Activated naive CD4-positive, alpha-beta T cell treated with anti-CD3 and anti-CD28 coated beads, Interleukin-2, amount 10 ng/mL, durations not matched to agents 7 days and 5 days (primary cell): ENCODE results near the gene GAS2L2.

Source experiments
- CTCF ChIA-PET: fragments of 350-600 bp; sonication (Branson Sonifier 250); formaldehyde crosslinking; loops from one replicate; lab custom pipeline; 2021; ENCODE audit warnings: antibody characterized with exemption; lab: Charles Lee
- DNase-seq: peaks from one replicate; pipeline ENCODE4 v3.0.0-alpha.2; 2020
- H3K27ac Mint-ChIP-seq: one replicate; pipeline ENCODE4 v1.8.0; 2021; ENCODE audit warnings: mild to moderate bottlenecking, moderate library complexity, mixed read lengths
- H3K27me3 Mint-ChIP-seq: one replicate; pipeline ENCODE4 v1.8.0; 2021; ENCODE audit warnings: mild to moderate bottlenecking, mixed read lengths
- H3K36me3 Mint-ChIP-seq: one replicate; pipeline ENCODE4 v1.8.0; 2021; ENCODE audit warnings: mixed read lengths
- H3K4me1 Mint-ChIP-seq: one replicate; pipeline ENCODE4 v1.8.0; 2021; ENCODE audit warnings: mixed read lengths
- H3K4me3 Mint-ChIP-seq: one replicate; pipeline ENCODE4 v1.8.0; 2021; ENCODE audit warnings: mild to moderate bottlenecking, moderate library complexity, mixed read lengths
- H3K9me3 Mint-ChIP-seq: one replicate; pipeline ENCODE4 v1.8.0; 2021; ENCODE audit warnings: mixed read lengths

Gene GAS2L2

GRCh38 chr17:35752945-35753764 lies at the start of gene GAS2L2:
Gene GAS2L2 (minus strand): TSS chr17:35753239. CDS start chr17:35752850, 389 bp downstream.
- no peaks in the 10 kb centered on the region for H3K36me3 Mint-ChIP-seq
- H3K4me3 Mint-ChIP-seq: no peak within 1 kb of the TSS
- peaks cover 67% of the 10 kb centered on the region for H3K27me3 Mint-ChIP-seq
- CTCF ChIA-PET: interaction anchor here (0.5 to 1.2 kb wide), 2 partner anchors 52 to 1645 kb away, joined by 3 read pairs; no protein-coding TSS in a partner anchor
- H3K9me3 Mint-ChIP-seq: no peaks in the 10 kb centered on the region
- H3K27ac Mint-ChIP-seq: no peak within 1 kb of the TSS
- no peak for DNase-seq
- H3K4me1 Mint-ChIP-seq: peaks cover 13% of the 10 kb centered on the region

- H3K9me3 Mint-ChIP-seq: no peaks in the 10 kb centered on the region
- no peak overlapping the region for H3K4me3 Mint-ChIP-seq
- H3K27me3 Mint-ChIP-seq: peaks cover 35% of the 10 kb centered on the region
- CTCF ChIA-PET: interaction anchor here (11.7 kb wide), 1 partner anchor 34 kb away, joined by 219 read pairs; no protein-coding TSS in a partner anchor
- no peaks in the 10 kb centered on the region for H3K36me3 Mint-ChIP-seq
- peak; percentile 57 for DNase-seq
- peak overlapping the region; percentile 70 for H3K27ac Mint-ChIP-seq
- H3K4me1 Mint-ChIP-seq: peaks cover 31% of the 10 kb centered on the region
Measured at GRCh38 chr17:35801583-35802224, 48.7 kb upstream of the GAS2L2 start.

- H3K4me1 Mint-ChIP-seq: peaks cover 36% of the 10 kb centered on the region
- CTCF ChIA-PET: interaction anchor here (1.0 to 1.1 kb wide), 3 partner anchors 9 to 36 kb away, joined by 3 to 4 read pairs (median 3); partner anchors contain the start of gene TAF15
- H3K27ac Mint-ChIP-seq: no peak overlapping the region
- no peak for DNase-seq
- H3K9me3 Mint-ChIP-seq: no peaks in the 10 kb centered on the region
- H3K4me3 Mint-ChIP-seq: no peak overlapping the region
- H3K27me3 Mint-ChIP-seq: peaks cover 47% of the 10 kb centered on the region
- H3K36me3 Mint-ChIP-seq: no peaks in the 10 kb centered on the region
Measured at GRCh38 chr17:35799942-35800341, 46.9 kb upstream of the GAS2L2 start.

GRCh38 chr17:35797918-35798317 lies 44.9 kb upstream of the GAS2L2 start:
- CTCF ChIA-PET: interaction anchor here (1.2 to 2.5 kb wide), 3 partner anchors 13 to 185 kb away, joined by 3 to 18 read pairs (median 3); no protein-coding TSS in a partner anchor
- peaks cover 67% of the 10 kb centered on the region for H3K27me3 Mint-ChIP-seq
- no peak overlapping the region for H3K4me3 Mint-ChIP-seq
- no peaks in the 10 kb centered on the region for H3K36me3 Mint-ChIP-seq
- peaks cover 34% of the 10 kb centered on the region for H3K4me1 Mint-ChIP-seq
- DNase-seq: no peak
- H3K9me3 Mint-ChIP-seq: no peaks in the 10 kb centered on the region
- no peak overlapping the region for H3K27ac Mint-ChIP-seq

- peaks cover 67% of the 10 kb centered on the region for H3K27me3 Mint-ChIP-seq
- no peak for DNase-seq
- peaks cover 34% of the 10 kb centered on the region for H3K4me1 Mint-ChIP-seq
- no peak overlapping the region for H3K27ac Mint-ChIP-seq
- H3K9me3 Mint-ChIP-seq: no peaks in the 10 kb centered on the region
- CTCF ChIA-PET: interaction anchor here (1.5 to 2.5 kb wide), 3 partner anchors 11 to 33 kb away, joined by 3 to 18 read pairs (median 3); no protein-coding TSS in a partner anchor
- H3K4me3 Mint-ChIP-seq: no peak overlapping the region
- H3K36me3 Mint-ChIP-seq: no peaks in the 10 kb centered on the region
Measured at GRCh38 chr17:35797370-35797769, 44.3 kb upstream of the GAS2L2 start.

- no peak for DNase-seq
- no peak overlapping the region for H3K27ac Mint-ChIP-seq
- no peaks in the 10 kb centered on the region for H3K36me3 Mint-ChIP-seq
- peaks cover 72% of the 10 kb centered on the region for H3K27me3 Mint-ChIP-seq
- H3K9me3 Mint-ChIP-seq: no peaks in the 10 kb centered on the region
- CTCF ChIA-PET: interaction anchor here (1.1 to 2.5 kb wide), 5 partner anchors 11 to 37 kb away, joined by 3 to 18 read pairs (median 6); partner anchors contain the start of gene C17orf50
- no peak overlapping the region for H3K4me3 Mint-ChIP-seq
- peaks cover 32% of the 10 kb centered on the region for H3K4me1 Mint-ChIP-seq
Measured at GRCh38 chr17:35796942-35797341, 43.9 kb upstream of the GAS2L2 start.

- Mint-ChIP-seq H3K9me3 (no peaks in the 10 kb centered on the region), H3K27me3 (peaks cover 76% of the 10 kb centered on the region), H3K4me3 (peak overlapping the region; percentile 70), H3K27ac (no peak overlapping the region), H3K36me3 (no peaks in the 10 kb centered on the region), H3K4me1 (peaks cover 22% of the 10 kb centered on the region)
- DNase-seq: no peak
- CTCF ChIA-PET: interaction anchor here (0.7 to 2.5 kb wide), 7 partner anchors 9 to 36 kb away, joined by 3 to 18 read pairs (median 4); partner anchors contain the start of genes C17orf50 and TAF15
Measured at GRCh38 chr17:35795871-35796265, 42.8 kb upstream of the GAS2L2 start.

DNA sequence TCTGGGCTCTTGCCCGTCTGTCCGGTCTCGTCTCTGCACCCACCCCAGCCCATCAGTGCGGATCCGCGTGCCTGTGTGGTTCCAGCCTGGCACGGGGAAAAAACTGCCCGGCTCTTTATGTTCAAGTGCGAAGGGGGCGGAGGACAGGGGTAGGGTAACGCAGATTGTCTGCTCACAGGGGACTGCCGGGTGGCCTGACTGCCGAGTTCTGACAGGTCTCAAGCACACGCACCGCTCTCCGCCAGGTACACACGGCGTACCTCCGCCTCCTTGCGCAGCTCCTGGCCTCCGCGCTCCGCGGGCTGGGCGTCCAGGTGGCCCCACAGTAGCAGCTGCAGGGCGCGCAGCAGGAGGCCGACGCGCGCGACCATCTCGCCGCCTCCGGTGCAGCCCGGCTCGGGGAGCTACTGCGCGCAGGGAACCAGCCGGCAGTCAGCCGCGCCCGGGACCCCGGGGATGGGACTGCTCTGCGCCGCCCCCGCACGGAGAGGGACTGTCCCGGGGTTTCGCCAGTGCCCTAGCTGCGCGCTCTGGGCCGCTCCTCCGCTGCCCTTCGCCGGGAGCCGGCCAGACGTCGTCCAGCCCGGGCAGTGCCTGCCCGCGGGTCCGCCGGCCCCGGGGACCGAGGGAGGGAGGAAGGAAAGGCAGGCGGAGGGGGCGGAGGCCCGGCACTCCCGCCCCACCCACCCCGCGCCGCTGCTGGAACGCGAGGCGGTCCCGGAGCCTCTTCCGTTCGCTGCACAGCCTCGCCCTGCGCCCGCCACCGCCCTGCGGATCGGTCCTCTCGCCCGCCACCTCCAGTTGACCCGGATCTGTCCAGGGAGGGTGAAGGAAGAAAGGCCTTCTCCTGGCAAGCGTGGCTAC lies 42.2 kb upstream of the GAS2L2 start, which contains the start of gene MMP28:
Gene MMP28, minus strand, starts transcription at position 635 of the 864 bp plus-strand sequence. Its CDS starts 264 bp downstream, at position 371.
- peaks cover 75% of the 10 kb centered on the region for H3K27me3 Mint-ChIP-seq

DNA sequence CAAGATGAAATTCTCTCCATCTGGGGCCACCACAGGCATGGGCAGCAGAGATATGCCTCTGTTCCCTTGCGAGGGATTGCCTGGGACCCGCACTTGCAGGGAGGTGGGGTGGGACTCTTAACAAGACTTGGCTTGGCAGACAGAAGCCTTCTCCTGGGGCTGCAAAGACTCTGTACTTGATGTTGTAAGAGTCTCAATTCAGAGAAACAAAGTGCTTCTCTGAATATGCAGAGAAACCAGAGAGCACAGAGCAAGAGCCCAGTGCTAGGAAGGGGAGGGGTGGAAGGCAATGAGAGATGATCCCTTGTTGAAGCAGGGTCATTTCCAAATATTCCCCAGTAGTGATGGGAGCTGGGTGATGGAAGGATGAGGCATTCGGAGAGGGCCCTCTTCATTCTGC lies 40.2 kb upstream of the GAS2L2 start:
- Mint-ChIP-seq H3K4me3 (no peak overlapping the region), H3K9me3 (no peaks in the 10 kb centered on the region), H3K36me3 (no peaks in the 10 kb centered on the region), H3K27me3 (peaks cover 67% of the 10 kb centered on the region), H3K27ac (no peak overlapping the region), H3K4me1 (peaks cover 25% of the 10 kb centered on the region)
- no peak for DNase-seq
- CTCF ChIA-PET: interaction anchor here (2.0 to 2.7 kb wide), 2 partner anchors 11 to 29 kb away, joined by 7 to 10 read pairs; no protein-coding TSS in a partner anchor

More for the DNA sequence above, 42.2 kb upstream of the GAS2L2 start, which contains the start of gene MMP28:
- peak within 1 kb of the TSS; percentile 70 for H3K4me3 Mint-ChIP-seq
- CTCF ChIA-PET: interaction anchor here (0.8 to 1.7 kb wide), 3 partner anchors 10 to 35 kb away, joined by 3 to 6 read pairs (median 4); partner anchors contain the start of genes C17orf50 and TAF15
- peak; percentile 56 for DNase-seq
- H3K9me3 Mint-ChIP-seq: no peaks in the 10 kb centered on the region
- H3K27ac Mint-ChIP-seq: no peak within 1 kb of the TSS
- H3K36me3 Mint-ChIP-seq: no peaks in the 10 kb centered on the region
- H3K4me1 Mint-ChIP-seq: peaks cover 18% of the 10 kb centered on the region

DNA sequence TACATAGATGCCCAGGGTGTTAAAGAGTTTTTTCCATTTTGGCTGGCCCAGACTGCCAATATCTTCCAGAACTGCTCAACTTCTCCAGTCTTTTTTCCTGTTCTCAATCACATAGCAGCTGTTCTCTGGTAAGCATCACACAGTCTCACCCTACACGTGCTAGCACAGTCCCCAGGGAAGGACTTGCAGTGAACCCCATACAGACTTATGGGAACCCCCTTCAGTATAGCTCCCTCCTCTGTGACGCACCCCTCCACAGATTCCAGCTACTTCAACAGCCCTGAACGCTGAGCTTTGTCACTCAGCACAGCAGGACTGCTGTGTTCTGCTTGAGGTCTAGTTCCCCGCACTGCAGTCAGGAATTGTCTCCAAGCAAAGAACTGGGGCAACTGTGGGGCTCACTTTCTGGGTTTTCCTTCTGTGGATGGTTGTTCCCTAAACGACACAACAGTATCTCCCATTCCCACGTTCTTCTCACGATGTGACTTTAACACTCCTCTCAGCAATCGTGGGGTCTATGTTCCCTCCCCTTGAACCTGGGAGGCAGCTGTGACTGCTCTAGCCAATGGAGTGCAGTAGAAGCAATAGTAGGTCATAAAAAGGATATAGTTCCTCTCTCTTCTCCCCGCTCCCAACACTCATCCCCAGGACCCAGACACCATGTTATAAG lies 38.8 kb upstream of the GAS2L2 start:
- CTCF ChIA-PET: interaction anchor here (2.0 to 2.7 kb wide), 2 partner anchors 13 to 27 kb away, joined by 7 to 10 read pairs; no protein-coding TSS in a partner anchor
- Mint-ChIP-seq H3K4me1 (peaks cover 25% of the 10 kb centered on the region), H3K4me3 (no peak overlapping the region), H3K36me3 (no peaks in the 10 kb centered on the region), H3K27ac (no peak overlapping the region), H3K9me3 (no peaks in the 10 kb centered on the region), H3K27me3 (peaks cover 67% of the 10 kb centered on the region)
- no peak for DNase-seq

DNA sequence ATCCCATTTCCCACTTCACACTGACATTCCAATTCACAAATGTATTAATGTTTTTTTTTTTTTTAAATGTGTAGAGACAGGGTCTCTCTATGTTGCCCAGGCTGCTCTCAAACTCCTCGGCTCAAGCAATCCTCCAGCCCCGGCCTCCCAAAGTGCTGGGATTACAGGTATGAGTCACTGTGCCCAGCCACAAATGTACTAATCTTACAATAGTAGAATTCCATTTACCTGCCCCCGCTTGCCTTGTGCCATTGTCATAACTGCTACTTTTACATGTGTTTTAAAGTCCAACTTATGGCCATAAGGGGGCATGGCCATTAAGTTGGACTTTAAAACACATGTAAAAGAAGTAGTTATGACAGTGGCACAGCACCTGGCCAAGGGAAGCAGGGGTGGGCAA lies 37.8 kb upstream of the GAS2L2 start:
- CTCF ChIA-PET: interaction anchor here (2.7 kb wide), 1 partner anchor 26 kb away, joined by 10 read pairs; no protein-coding TSS in a partner anchor
- Mint-ChIP-seq H3K27ac (no peak overlapping the region), H3K27me3 (peaks cover 67% of the 10 kb centered on the region), H3K9me3 (no peaks in the 10 kb centered on the region), H3K4me3 (no peak overlapping the region), H3K4me1 (peaks cover 19% of the 10 kb centered on the region), H3K36me3 (no peaks in the 10 kb centered on the region)
- no peak for DNase-seq

GRCh38 chr17:35788477-35789368 lies 35.7 kb upstream of the GAS2L2 start:
- no peak for DNase-seq
- no peaks in the 10 kb centered on the region for H3K9me3 Mint-ChIP-seq
- H3K27ac Mint-ChIP-seq: no peak overlapping the region
- peaks cover 9% of the 10 kb centered on the region for H3K4me1 Mint-ChIP-seq
- CTCF ChIA-PET: interaction anchor here (1.1 to 2.4 kb wide), 4 partner anchors 15 to 25 kb away, joined by 3 to 7 read pairs (median 6); partner anchors contain the start of gene TAF15
- no peaks in the 10 kb centered on the region for H3K36me3 Mint-ChIP-seq
- no peak overlapping the region for H3K4me3 Mint-ChIP-seq
- H3K27me3 Mint-ChIP-seq: peaks cover 60% of the 10 kb centered on the region
